Left ventricle myocardium inferior (tissue), 1 donor: ENCODE data around the gene RBMS3. TPM values are rescaled to one million over a fixed set of nuclear protein-coding genes. Genes with fewer than 3 reads are reported as not detected.

ENCODE experiments used
- DNase-seq: peaks from one replicate; pipeline ENCODE4 v3.0.0-alpha.2; 2020
- H3K27ac ChIP-seq: fragments of 200-600 bp; replicated peaks from 2 replicates; pipeline ENCODE4 v1.8.0; 2021
- H3K27me3 ChIP-seq: fragments of 200-600 bp; 2 replicates; pipeline ENCODE4 v1.8.0; 2021; ENCODE audit warnings: low read depth
- H3K36me3 ChIP-seq: fragments of 200-600 bp; 2 replicates; pipeline ENCODE4 v1.8.0; 2021
- H3K4me1 ChIP-seq: fragments of 200-600 bp; 2 replicates; pipeline ENCODE4 v1.8.0; 2021
- H3K4me3 ChIP-seq: fragments of 200-600 bp; 2 replicates; pipeline ENCODE4 v1.8.0; 2021; ENCODE audit warnings: mild to moderate bottlenecking, moderate library complexity
- H3K9me3 ChIP-seq: fragments of 200-600 bp; replicated peaks from 2 replicates; pipeline ENCODE4 v1.8.0; 2021
- CTCF ChIP-seq: fragments of 200-600 bp; IDR thresholded peaks from 2 replicates; pipeline ENCODE4 v1.8.0; 2021; ENCODE audit warnings: antibody characterized with exemption, mild to moderate bottlenecking, borderline replicate concordance
- intact Hi-C: fragments of 100-400 bp; cut with micrococcal nuclease; formaldehyde crosslinking; loops from one replicate; pipeline ENCODE4 v1.11.0; 2022
- total RNA-seq: library from RNA; stranded (reverse); fragmentation: NEBNext Ultra II Directional; extraction: Animal tissue kit (Norgen Biotek cat#: 25700); gene quantifications from one replicate; pipeline ENCODE4 v1.2.1, GENCODE V29; 2021
- donor health status: DM: no; HTN: yes; CAD: no; lungs with severe emphysema.

The RBMS3 gene
- total RNA-seq, 1 donor from 2014 or later = 25.3 TPM

DNA sequence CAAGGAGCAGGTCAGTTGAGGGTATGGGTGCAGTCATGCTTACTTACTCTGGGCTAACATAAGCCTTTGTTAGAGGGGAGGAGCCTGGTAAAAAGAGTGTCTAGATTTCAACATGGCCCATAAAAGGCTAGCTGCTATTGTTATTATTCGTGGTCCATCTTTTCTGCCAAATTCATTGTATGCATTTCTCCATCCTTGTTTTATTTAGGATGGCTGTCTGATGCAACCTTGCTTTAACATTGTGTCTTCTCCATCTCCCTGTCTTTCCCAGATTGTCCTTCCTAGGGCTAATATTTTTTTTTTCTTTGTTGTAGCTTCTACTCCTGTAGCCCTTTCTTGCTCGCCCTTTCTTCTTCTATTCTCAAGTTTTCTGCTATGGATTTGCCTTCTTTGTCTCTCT, 12.6 kb downstream of the RBMS3 start:
- H3K36me3 ChIP-seq = peaks cover 5% of the 10 kb centered on the region
- H3K9me3 ChIP-seq = no peaks in the 10 kb centered on the region
- H3K4me3 ChIP-seq = no peak overlapping the region
- no peak for TF ChIP-seq CTCF
- H3K4me1 ChIP-seq = peaks cover 86% of the 10 kb centered on the region
- DNase-seq = no peak
- no peaks in the 10 kb centered on the region for H3K27me3 ChIP-seq
- H3K27ac ChIP-seq = no peak overlapping the region
- intact Hi-C loops = no loop called here

GRCh38 chr3:29297998-29298397, 17.1 kb downstream of the RBMS3 start:
- Histone ChIP-seq H3K36me3 (no peaks in the 10 kb centered on the region), H3K27ac (no peak overlapping the region), H3K9me3 (no peaks in the 10 kb centered on the region), H3K4me3 (no peak overlapping the region), H3K4me1 (peaks cover 72% of the 10 kb centered on the region), H3K27me3 (no peaks in the 10 kb centered on the region)
- TF ChIP-seq CTCF = no peak
- intact Hi-C loops = no loop called here
- DNase-seq = no peak

- Histone ChIP-seq H3K4me1 (peaks cover 58% of the 10 kb centered on the region), H3K27ac (peak overlapping the region; percentile 6)
Observed at GRCh38 chr3:29301332-29302019, 20.6 kb downstream of the RBMS3 start.

GRCh38 chr3:29302619-29303018, 21.7 kb downstream of the RBMS3 start:
- no peak for TF ChIP-seq CTCF
- Histone ChIP-seq H3K9me3 (no peaks in the 10 kb centered on the region), H3K36me3 (peaks cover 5% of the 10 kb centered on the region), H3K4me3 (no peak overlapping the region), H3K4me1 (peaks cover 64% of the 10 kb centered on the region), H3K27me3 (no peaks in the 10 kb centered on the region), H3K27ac (no peak overlapping the region)
- intact Hi-C loops = no loop called here
- DNase-seq = no peak

More at GRCh38 chr3:29301332-29302019, 20.6 kb downstream of the RBMS3 start:
- no peak for TF ChIP-seq CTCF
- H3K27me3 ChIP-seq = no peaks in the 10 kb centered on the region
- H3K9me3 ChIP-seq = no peaks in the 10 kb centered on the region
- intact Hi-C loops = no loop called here
- no peak overlapping the region for H3K4me3 ChIP-seq
- H3K36me3 ChIP-seq = peaks cover 5% of the 10 kb centered on the region
- no peak for DNase-seq

DNA sequence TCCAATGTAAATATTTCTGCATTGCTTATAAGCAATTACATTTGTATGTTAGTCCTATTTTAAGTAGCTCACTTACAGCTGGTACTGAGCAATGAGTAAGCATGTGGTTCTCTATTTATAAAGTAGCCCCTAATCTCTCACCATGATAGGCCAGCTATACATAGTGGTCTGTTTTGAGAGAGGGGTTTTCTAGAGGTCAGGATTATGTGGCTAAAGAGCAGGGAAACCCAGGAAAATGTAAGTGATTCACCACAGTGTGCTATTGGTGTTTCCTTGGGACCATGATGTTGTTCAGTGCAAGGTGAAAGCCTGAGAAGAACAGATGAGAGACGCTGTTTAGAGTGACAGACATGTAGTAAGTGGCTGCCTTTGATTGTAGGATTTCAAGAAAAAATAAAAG, 26.4 kb downstream of the RBMS3 start:
- Histone ChIP-seq H3K27ac (no peak overlapping the region), H3K4me1 (peaks cover 75% of the 10 kb centered on the region), H3K36me3 (peaks cover 5% of the 10 kb centered on the region), H3K27me3 (no peaks in the 10 kb centered on the region), H3K4me3 (no peak overlapping the region), H3K9me3 (no peaks in the 10 kb centered on the region)
- intact Hi-C loops = no loop called here
- TF ChIP-seq CTCF = no peak
- no peak for DNase-seq
